Activated CD4-positive, CD25-positive, alpha-beta regulatory T cell treated with anti-CD3 and anti-CD28 coated beads, Interleukin-2, amount 50 U/mL, for 24 hours (primary cell): ENCODE results near the gene GSTO1.

Experiments used
- ATAC-seq, 2 donors: fragments of 150-1000 bp; cut with Tn5 transposase; one replicate each; pipeline ENCODE4 v1.10.0; 2021; ENCODE audit warnings: mild to moderate bottlenecking in 1 of 2, moderate library complexity in 1 of 2

Gene GSTO1

GRCh38 chr10:104251443-104251842, 3.2 kb upstream of the GSTO1 start:
- no peak for ATAC-seq

GRCh38 chr10:104252368-104252767, 2.3 kb upstream of the GSTO1 start:
- ATAC-seq = no peak

DNA sequence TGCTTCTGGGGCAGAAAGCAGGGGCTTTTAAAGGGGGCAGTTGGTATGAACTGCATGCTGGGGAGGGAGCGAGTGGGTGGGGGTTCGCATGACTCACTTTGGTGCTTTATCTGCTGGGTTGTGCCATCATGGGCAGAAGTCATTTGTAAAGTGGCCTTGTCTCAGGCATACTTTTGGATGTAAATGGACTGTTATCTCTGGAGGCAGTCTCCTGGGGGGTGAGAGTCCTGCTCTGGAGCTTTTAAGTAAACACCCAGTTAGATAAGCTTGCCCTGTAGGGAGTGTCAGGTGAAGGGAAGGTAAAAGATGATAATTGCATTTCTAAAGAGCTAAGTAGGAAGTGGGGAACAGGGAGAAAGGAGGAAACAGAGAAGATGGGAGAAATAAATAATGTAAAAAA, 1.6 kb upstream of the GSTO1 start:
- ATAC-seq = no peak

DNA sequence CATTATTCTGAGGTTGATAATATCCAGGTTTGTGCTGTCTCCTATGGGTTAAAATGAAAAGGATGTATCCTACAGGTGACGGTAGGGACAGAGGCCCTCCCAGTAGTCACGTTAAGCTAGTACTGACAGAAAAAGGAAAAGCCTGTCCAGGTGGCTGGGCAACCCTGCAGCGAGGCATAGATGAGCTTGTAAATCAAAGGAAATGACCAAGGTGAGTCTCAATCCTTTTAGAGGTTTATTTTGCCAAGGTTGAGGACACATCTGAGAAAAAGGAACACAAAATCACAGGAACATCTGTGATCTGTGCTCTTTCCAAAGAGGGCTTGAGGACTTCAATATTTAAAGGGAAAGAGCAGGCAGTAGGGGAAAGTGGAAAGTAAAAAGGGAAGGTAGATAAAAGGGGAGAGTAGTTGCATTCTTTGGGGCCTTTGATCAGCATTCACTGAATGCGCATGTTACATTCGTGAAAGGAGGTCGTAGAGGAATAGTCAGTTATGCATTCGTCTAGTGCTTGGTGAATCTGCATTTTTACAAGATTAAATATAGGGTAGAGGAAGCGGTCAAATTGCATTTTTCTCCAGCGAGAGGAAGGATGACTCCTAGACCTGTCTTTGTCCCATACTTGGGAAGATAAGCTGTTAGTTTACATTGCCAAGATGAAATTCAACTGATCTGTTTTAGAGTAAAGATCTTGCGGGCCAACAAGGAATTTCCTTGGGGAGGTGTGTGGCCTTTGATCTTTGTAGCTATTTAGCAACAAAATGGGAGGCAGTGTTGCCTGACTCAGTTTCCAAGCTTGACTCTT, 884 bp upstream of the GSTO1 start:
- ATAC-seq = no peak

- peak; percentile 15 to 44 for ATAC-seq
Observed at GRCh38 chr10:104255311-104255981, 754 bp downstream of the GSTO1 start.

- ATAC-seq = no peak
Observed at GRCh38 chr10:104256335-104256961, 1.8 kb downstream of the GSTO1 start.

DNA sequence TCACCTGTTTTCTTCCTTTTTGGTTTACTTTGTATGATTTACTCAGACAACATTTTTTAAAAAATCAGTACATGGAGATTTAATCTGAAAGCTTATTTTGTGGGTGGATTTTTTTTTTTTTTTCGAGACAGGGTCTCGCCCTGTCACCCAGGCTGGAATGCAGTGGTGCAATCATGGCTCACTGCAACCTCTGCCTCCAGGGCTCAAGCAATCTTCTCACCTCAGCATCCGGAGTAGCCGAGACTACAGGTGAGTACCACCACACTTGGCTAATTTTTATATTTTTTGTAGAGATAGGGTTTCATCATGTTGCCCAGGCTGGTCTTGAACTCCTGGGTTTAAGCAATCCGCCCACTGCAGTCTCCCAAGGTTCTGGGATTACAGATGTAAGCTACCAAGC, 2.5 kb downstream of the GSTO1 start:
- no peak for ATAC-seq

GRCh38 chr10:104258209-104258608, 3.5 kb downstream of the GSTO1 start:
- ATAC-seq = no peak

DNA sequence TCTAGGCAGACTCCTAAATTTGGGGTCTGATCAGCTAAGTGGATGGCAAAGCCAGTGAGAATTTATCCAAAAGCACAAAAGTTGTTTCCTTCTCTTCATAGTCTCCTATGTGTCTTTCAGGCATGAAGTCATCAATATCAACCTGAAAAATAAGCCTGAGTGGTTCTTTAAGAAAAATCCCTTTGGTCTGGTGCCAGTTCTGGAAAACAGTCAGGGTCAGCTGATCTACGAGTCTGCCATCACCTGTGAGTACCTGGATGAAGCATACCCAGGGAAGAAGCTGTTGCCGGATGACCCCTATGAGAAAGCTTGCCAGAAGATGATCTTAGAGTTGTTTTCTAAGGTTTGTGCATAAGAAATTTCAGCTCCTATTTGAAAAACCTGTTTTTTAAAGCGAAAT, 4.8 kb downstream of the GSTO1 start:
- no peak for ATAC-seq

GRCh38 chr10:104259999-104260774, 5.5 kb downstream of the GSTO1 start:
- peak; percentile 30 to 41 for ATAC-seq

DNA sequence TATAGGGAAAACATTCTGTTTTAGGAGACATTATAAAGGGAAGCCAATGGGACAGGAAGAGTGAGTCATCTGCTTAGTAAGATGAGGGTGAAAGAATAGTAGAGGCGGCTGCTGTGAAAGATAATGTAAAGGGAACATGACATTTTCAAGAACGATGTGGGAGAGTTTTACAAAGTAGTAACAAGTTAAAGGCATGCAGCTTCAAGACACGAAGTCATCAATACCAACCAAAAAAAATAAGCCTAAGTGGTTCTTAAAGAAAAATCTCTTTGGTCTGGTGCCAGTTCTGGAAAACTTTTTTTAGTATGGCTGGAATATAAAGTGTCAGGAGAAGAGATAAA, 6.1 kb downstream of the GSTO1 start:
- ATAC-seq = peak; percentile 76 to 78

DNA sequence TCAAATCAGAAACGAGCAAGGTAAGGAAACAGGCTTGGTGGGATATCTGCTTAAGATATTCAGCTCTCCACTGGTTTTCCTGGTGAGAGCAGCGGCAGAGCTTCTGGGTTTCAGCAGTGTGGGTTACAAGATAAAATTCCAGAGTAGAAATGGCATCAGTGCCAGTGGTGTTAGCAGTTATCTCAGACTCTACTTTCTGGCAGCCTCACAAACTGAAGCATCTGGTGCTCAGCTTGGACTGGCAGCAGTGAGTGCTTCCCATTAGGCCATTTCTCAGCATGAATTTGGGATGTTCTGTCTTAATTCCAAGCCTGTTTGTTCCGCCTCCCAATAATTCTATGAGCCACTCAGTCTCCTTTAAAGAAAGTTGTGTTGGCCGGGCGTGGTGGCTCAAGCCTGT, 7.4 kb downstream of the GSTO1 start:
- ATAC-seq = no peak

GRCh38 chr10:104264783-104265182, 10.1 kb downstream of the GSTO1 start:
- no peak for ATAC-seq

GRCh38 chr10:104267721-104268404, 13.2 kb downstream of the GSTO1 start:
- ATAC-seq = peak; percentile 35 to 47

- ATAC-seq = no peak
Observed at GRCh38 chr10:104268405-104268712, 13.7 kb downstream of the GSTO1 start.

DNA sequence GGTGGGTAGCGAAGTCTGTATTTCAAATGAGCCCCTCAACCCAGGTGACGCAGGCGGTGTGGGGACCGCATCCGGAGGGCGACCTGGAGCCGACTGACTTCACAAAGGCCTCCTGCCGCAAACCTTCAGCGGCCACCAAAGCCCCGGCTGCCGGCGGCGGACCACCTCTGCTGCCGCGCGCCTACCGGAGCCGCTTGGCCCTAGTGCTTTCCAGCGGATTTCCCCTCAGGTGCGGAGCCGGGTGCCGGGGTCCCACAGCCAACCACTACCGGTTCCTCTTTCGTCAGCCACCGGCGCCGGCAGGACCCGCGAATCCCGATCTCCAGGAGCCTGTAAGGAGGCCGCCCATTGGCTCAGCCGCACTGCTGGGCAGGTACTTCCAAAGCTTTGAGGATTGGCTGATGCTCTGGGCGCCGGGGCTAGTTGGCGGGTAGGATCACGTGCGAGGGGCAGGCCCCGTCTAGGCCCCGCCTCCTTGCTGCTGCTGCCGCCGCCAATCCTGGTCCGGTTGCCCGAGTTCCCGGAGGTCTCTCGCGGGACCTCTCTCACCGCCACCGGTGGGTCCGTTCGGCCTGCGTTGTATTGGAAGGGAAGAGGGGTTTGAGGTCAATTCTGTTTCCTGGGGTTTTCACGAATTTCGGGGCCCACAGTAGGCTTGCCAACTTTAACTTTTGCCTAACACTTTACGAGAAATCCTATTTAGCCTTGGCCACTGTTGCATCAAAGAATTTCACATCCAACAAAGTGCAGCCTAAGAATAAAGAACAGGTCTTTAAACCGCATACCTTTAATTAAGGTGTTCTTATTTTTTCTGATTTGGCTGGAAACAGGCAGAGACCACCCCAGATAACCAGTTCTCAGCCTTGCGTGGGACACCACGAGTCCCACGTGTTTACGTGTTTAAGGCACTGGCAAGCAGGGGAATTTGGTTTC, 14.3 kb downstream of the GSTO1 start, which contains the start of gene GSTO2:
Gene GSTO2, plus strand, starts transcription at position 472 of the 933 bp plus-strand sequence. CDS start 5,732 bp downstream, outside the sequence.
- ATAC-seq = peak; percentile 87 to 93

GRCh38 chr10:104273286-104273685, 18.6 kb downstream of the GSTO1 start:
- no peak for ATAC-seq

GRCh38 chr10:104273899-104274575, 19.3 kb downstream of the GSTO1 start:
- no peak for ATAC-seq

DNA sequence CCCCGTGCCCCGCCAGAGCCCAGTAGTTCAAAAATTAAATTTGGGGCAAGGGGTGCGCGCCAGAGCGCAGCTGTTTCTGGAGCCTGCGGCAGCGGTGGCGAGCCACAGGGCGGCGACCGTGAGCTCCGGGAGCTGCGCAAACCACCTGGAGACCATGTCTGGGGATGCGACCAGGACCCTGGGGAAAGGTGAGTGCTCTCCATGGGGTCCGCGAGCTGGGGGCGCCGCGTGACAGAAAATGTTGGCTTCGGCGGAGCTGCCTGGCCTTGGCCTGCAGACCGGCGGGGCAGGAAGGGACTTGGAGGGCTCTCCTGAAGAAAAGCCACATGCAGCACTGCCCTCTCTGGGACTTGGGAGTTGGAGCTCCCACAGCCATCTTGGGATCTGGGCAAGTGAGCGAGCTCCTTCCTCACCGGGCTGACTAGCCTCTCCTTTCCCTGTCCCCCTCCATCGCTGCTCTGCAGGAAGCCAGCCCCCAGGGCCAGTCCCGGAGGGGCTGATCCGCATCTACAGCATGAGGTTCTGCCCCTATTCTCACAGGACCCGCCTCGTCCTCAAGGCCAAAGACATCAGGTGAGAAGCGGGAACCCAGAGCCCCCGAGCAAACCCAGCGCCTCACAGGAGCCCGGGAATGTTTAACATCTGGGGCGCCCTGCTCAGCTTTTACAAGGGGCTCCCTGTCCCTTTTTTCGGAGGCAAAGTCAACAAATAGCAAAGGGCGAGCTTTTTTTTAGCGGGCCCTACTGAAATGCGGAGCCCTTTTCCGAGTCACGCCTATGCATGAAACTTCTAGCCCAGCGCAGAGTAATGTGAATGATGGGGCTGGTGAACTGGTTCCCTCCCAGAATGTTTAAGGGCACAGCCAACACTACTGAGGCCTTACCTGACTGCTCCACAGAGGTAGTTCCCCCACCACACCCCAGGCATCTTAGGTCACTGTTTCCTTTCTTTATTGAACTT, 20.4 kb downstream of the GSTO1 start:
- ATAC-seq = peak; percentile 73 to 81

DNA sequence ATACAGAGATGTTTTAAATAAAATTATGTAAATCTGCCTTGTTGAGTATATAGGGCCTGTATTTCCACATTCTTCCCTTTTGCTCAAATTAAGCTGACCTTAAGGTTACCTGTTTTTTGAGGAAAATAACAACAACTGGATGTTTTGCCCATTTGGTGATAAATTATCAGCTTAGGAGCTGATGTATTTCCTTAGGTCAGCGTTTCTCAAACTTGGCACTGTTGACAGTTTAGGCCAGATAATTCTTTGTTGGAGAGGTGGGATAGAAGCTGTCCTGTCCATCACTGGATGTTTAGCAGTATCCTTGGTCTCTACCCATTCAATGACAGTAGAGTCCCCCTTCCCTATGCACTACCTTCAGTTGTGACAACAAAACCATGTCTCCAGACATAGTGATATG, 21.5 kb downstream of the GSTO1 start:
- no peak for ATAC-seq
